ENCODE data around the gene INSR.

Gene INSR

DNA sequence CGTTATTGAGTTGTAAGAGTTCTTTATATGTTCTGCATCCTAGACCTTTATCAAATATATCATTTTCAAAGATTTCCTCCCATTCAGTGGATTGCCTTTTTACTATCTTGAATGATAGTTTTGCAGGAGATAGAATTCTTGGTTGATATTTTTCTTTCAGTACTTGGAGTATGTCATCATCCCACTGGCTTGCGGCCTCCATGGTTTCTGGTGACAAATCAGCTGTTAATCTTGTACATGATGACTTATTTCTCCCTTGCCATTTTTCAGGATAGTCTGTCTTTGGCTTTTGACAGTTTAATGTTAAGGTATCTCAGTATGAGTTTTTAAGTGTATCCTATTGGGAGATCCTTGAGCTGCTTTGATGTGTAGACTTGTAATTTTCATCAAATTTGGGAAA, 216.2 kb downstream of the INSR start:
- DNase-seq: no peak

DNA sequence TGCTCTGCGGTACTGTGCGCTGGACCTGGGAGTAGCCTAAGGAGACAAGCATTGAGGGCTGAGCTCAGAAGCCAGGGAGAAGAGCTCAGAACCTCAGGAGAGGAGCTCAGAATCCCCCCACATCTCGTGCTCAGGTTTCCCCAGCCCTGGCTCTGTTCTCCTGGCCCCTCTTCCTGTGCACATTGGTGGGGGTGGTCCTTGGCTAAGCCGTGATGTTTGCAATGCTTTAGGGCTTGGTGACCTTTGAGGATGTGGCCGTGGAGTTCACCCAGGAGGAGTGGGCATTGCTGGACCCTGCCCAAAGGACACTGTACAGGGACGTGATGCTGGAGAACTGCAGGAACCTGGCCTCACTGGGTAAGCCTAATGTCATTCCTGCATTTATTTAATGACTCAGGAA, 218.1 kb downstream of the INSR start:
- DNase-seq: no peak

DNA sequence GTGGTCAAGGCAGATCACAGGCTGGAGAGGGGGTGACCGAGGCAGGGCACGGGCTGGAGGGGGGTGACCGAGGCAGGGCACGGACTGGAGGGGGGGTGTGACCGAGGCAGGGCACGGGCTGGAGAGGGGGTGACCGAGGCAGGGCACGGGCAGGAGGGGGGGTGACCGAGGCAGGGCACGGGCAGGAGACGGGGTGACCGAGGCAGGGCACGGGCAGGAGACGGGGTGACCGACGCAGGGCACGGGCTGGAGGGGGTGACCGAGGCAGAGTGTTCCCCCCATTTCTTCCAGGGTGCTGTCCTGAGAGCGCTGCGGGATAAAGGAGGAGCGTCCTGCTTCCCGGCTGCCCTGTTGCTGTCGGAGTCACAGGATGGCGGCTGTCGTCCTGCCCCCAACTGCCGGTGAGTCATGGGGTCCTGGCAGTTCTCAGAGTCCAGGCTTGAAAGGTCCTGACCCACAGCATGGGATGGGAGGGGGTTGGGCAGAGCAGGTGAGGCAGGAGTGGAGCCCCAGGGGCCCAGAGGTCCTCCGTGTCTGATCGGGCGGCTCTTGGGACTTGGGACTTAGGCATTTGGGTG, 219.4 kb downstream of the INSR start:
- no peak for DNase-seq

DNA sequence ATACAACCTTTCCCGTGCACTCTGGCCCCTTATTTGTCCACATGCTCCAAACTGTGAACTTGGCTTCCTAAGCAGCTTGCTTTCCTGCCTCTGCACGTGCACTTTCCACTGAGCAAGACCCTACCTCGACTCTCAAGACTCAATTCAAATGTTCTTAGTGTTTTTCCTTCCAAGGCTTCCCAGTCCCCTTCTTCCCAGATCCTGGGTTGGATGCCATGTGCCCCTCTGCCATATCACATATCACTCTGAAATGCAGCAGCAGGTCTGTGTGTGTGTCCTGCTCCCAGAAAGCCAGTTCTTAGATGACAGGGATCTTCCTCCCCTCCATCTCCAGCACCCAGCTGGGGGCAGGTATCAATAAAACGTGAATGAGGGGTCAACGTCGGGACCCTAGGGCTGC, 221.7 kb downstream of the INSR start:
- no peak for DNase-seq

DNA sequence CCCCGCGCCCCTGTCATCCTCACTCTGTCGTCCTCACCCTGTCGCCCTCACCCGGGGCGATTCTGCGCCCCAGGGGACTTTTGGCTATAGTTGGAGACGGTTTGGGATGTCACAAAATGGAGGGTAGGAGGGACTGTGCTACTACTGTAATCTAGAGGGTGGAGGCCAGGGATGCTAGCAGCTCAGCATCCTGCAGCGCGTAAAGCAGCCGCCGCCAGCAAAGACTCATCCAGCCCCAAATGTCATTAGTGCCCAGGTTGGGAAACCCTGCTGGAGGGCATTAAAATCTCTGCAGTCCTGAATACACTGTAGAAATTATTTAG, 224.3 kb downstream of the INSR start:
- DNase-seq: no peak

DNA sequence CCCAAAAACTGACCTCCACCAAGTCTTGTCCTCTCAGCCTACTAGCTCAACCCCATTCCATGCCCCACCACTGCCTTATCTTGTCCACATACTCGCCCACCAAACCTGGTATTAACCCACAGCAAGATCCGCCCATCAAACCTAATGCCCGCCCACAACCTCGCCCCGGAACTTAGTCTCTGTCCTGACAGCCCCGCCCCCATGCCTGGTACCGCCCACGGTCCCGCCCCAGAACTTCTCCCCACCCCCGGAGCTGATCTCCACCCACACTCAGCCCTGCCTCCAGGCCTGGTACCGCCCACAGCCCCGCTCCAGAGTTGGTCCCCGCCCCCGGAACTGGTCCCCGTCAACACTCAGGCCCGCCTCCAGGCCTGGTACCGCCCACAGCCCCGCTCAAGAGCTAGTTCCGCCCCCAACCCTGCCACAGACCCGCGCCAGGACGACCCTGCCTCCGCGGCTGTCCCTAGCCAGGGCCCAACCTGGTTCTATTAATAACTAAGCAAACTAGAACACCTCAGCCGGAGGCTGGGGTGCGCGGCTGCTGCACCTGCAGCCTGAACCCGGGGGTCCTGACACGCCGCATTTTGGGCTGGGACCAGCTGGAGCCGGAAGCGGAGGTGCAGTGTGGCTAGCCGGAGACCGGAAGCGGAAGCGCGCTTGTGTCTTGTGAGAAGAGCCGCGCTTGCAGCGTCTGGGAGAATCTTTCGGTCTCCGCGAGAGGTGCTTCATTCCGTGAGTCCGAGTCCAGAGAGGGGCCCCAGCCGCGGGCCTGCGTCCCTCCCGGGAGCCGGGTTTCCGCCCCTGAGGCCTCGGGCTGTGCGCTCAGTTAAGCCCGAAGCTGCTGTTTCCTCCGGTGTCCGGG, 224.9 kb downstream of the INSR start, which contains the start of gene ZNF557:
ZNF557 (plus strand) TSS at position 662 of the 862 bp plus-strand sequence. CDS start 5,372 bp downstream, outside the sequence.
- peak; percentile 95 for DNase-seq

DNA sequence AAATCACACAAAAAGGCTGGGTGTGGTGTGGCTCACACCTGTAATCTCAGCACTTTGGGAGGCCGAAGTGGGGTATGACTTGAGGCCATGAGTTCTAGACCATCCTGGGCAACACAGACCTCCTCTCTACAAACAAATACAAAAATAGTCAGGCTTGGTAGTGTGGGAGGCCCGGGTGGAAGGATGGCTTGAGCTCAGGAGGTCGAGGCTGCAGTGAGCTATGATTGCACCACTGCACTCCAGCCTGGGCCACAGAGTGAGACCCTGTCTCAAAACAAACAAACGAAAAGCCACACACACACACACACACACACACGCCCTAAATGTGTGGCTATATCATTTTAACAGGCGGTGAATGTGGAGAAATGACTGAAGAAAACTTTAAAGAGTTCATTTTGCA, 225.6 kb downstream of the INSR start:
- DNase-seq: no peak

DNA sequence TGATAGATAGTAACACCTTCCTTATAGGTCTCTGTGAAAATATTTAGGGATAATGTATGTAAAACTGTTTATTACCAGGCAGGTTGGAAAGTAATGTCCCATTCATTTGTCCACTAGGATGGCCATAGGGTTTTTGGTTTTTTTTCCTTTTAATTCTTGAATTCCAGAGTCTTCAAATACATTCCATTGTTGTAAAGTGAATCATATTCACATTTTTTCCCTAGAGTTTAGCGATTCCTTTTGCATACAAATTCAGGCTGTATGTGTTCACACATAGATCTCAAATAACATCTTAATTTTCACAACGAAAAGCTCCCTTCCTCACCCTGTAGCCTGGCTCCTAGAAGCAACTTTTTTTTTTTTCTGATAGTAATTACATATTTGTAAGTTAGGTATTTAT, 226.5 kb downstream of the INSR start:
- DNase-seq: no peak

DNA sequence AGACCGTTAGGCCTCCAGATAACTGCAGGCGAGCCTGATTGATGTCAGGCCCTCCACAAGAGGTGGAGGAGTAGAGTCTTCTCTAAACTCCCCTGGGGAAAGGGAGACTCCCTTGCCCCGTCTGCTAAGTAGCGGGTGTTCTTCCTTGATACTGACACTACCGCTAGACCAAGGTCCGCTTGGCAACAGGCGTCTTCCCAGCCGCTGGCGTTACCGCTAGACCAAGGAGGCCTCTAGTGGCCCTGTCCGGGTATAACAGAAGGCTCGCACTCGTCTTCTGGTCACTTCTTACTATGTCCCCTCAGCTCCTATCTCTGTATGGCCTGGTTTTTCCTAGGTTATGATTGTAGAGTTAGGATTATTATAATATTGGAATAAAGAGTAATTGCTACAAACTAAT, 227.1 kb downstream of the INSR start:
- peak; percentile 50 for DNase-seq

DNA sequence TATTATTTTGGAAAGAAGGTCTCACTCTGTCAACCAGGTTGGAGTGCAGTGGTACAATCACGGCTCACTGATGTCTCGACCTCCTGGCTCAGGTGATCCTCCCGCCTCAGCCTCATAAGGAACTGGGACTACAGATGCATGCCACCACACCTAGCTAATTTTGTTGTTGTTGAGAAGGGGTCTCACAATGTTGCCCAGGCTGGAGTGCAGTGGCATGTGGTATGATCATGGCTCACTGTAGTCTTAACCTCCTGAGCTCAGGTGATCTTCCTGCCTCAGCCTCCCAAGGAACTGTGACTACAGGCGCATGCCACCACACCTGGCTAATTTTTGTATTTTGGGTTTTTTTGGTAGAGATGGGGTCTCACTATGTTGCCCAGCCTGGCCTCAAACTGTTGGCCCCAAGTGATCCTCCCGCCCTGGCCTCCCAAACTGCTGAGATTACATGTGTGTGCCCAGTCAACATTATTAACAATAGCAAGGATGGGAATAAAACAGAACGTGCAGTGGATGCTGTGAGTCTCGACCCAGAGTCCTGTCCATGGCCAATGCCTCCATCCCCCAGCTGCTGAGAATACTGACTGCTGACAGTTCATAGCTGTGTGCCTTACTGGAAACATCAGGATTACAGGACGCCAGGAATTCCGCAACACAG, 230.3 kb downstream of the INSR start:
- no peak for DNase-seq

DNA sequence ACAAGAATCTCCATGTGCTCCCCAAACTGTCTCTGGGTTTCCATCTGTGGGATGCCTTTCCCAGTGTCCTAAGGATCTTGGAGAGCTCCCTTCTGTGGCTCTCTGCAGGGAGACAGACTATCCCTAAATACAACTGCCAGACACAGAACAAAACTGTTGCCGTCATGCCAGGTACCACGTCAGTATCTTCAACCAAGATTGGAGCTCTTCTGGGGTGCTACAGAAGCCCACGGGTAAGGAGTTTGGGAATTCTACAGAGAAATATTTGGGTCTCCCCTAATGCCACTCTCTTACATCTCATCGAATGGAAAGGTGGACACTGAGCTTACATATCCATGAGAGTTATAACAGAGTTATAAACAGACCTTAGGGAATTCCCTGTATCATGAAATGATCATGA, 230.9 kb downstream of the INSR start:
- DNase-seq: no peak

All from NCI-H1092 treated with DMSO at 0.1 percent for 48 hours (cell line).